GM04503 (cell line): Measurements from ENCODE around the gene KARS1.

Experiments
- DNase-seq: peaks from one replicate; pipeline ENCODE4 v3.0.0-alpha.2; 2012; ENCODE audit warnings: low read depth

The KARS1 gene

GRCh38 chr16:75579281-75579834, 68.1 kb downstream of the KARS1 start:
- DNase-seq = no peak

GRCh38 chr16:75578725-75579124, 68.7 kb downstream of the KARS1 start:
- no peak for DNase-seq

- no peak for DNase-seq
Measured at GRCh38 chr16:75578212-75578611, 69.3 kb downstream of the KARS1 start.
